Stimulated activated effector memory CD8-positive, alpha-beta T cell treated with anti-CD3 and anti-CD28 coated beads, Interleukin-12 subunit alpha, Interleukin-12 subunit beta, amount 100 ng/mL, for 72 hours (primary cell): ENCODE data around the gene KLHL22.
A peak's percentile ranks its signal among the peaks of the same experiment; 100 is the strongest.

Source experiments
- ATAC-seq: fragments of 150-1000 bp; cut with Tn5 transposase; 2 replicates; pipeline ENCODE4 v1.10.0; 2021
- DNase-seq, 2 donors: peaks; one replicate each; pipeline ENCODE4 v3.0.0; 2021 to 2022; ENCODE audit warnings: low spot score in 2 of 2
- H3K27ac Mint-ChIP-seq: one replicate; pipeline ENCODE4 v1.8.0; 2022; ENCODE audit warnings: mild to moderate bottlenecking, mixed read lengths
- H3K36me3 Mint-ChIP-seq: one replicate; pipeline ENCODE4 v1.8.0; 2022; ENCODE audit warnings: mild to moderate bottlenecking, mixed read lengths
- H3K4me1 Mint-ChIP-seq: one replicate; pipeline ENCODE4 v1.8.0; 2022; ENCODE audit warnings: mixed read lengths
- H3K4me3 Mint-ChIP-seq: one replicate; pipeline ENCODE4 v1.8.0; 2022; ENCODE audit warnings: mild to moderate bottlenecking, mixed read lengths
- H3K9me3 Mint-ChIP-seq: one replicate; pipeline ENCODE4 v1.8.0; 2022; ENCODE audit warnings: mixed read lengths

Gene KLHL22

DNA sequence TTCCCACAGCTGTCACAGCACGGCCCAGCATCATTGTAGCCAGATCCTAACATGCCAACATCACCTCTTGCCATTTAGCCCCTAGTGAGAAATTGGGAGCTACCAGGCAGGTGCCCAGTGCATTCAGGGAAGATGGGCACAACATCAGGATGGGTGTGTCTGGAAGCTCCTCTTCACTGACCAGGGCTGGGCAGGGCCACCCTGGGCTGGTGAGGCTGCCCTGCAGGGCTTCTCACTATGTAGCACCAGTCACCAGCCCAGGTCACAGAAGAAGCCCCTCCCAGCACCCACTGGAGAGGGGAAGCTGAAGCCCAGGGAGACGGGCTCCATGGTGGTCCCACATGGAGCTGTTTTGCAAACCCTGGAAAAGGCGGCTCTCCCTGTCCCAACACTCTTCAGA is 87.8 kb downstream of the KLHL22 start:
- Mint-ChIP-seq H3K27ac (no peak overlapping the region), H3K4me3 (no peak overlapping the region), H3K4me1 (peaks cover 13% of the 10 kb centered on the region), H3K9me3 (no peaks in the 10 kb centered on the region), H3K36me3 (peaks cover 17% of the 10 kb centered on the region)
- no peak for DNase-seq
- ATAC-seq = no peak

DNA sequence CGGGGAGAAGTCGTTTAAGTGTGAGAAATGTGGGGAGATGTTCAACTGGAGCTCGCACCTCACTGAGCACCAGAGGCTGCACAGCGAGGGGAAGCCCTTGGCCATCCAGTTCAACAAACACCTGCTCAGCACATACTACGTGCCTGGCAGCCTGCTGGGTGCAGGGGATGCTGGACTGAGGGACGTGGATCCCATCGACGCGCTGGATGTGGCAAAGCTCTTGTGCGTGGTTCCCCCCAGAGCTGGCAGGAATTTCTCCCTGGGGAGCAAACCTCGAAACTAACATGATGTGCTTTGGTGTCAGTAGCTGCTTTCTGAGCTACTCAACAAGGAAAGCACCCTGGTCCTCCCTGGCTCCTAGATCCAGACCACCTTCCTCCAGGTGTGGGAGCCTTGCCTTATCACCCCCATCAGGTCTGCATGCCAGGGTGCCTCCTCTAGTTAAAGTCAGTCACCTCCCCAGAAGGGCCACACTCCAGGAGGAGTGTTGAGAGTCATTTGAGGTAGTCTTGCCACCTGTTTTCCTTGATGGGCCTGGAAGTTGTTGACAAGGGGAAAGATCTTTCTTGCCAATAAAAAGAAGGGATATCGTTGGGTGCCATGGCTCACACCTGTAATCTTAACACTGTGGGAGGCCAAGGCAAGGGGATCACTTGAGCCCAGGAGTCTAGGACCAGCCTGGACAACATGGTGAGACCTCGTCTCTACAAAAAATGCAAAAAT is 88.7 kb downstream of the KLHL22 start:
- Mint-ChIP-seq H3K4me3 (no peak overlapping the region), H3K9me3 (no peaks in the 10 kb centered on the region), H3K27ac (no peak overlapping the region), H3K4me1 (peaks cover 14% of the 10 kb centered on the region), H3K36me3 (peaks cover 17% of the 10 kb centered on the region)
- ATAC-seq (no peak), DNase-seq (no peak)

DNA sequence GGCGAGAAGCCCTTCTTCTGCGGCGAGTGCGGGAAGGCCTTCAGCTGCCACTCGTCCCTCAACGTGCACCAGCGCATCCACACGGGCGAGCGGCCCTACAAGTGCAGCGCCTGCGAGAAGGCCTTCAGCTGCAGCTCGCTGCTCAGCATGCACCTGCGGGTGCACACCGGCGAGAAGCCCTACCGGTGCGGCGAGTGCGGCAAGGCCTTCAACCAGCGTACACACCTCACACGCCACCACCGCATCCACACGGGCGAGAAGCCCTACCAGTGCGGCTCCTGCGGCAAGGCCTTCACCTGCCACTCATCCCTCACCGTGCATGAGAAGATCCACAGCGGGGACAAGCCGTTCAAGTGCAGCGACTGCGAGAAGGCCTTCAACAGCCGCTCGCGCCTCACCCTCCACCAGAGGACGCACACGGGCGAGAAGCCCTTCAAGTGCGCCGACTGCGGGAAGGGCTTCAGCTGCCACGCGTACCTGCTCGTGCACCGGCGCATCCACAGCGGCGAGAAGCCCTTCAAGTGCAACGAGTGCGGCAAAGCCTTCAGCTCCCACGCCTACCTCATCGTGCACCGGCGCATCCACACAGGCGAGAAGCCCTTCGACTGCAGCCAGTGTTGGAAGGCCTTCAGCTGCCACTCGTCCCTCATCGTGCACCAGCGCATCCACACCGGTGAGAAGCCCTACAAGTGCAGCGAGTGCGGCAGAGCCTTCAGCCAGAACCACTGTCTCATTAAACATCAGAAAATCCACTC is 89.5 kb downstream of the KLHL22 start:
- DNase-seq = no peak
- Mint-ChIP-seq H3K27ac (no peak overlapping the region), H3K4me1 (peaks cover 14% of the 10 kb centered on the region), H3K36me3 (peaks cover 17% of the 10 kb centered on the region), H3K9me3 (no peaks in the 10 kb centered on the region), H3K4me3 (no peak overlapping the region)
- ATAC-seq = no peak

DNA sequence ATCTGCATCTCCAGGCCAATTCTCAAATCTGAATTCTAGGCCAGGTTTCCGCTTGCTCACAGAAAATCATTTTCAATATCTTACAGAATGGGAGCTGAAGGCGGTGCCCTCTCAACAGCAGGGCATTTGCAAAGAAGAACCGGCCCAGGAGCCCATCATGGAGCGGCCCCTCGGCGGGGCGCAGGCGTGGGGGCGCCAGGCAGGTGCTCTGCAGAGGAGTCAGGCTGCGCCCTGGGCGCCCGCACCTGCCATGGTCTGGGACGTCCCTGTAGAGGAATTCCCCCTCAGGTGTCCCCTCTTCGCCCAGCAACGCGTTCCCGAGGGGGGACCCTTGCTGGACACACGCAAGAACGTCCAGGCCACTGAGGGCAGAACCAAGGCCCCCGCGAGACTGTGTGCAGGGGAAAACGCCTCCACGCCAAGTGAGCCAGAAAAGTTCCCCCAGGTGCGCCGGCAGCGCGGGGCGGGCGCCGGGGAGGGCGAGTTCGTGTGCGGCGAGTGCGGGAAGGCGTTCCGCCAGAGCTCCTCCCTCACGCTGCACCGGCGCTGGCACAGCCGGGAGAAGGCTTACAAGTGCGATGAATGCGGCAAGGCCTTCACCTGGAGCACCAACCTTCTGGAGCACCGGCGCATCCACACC is 90.2 kb downstream of the KLHL22 start:
- H3K36me3 Mint-ChIP-seq = peaks cover 17% of the 10 kb centered on the region
- H3K4me1 Mint-ChIP-seq = peaks cover 14% of the 10 kb centered on the region
- no peak for DNase-seq
- H3K4me3 Mint-ChIP-seq = no peak overlapping the region
- H3K9me3 Mint-ChIP-seq = no peaks in the 10 kb centered on the region
- H3K27ac Mint-ChIP-seq = no peak overlapping the region
- no peak for ATAC-seq

DNA sequence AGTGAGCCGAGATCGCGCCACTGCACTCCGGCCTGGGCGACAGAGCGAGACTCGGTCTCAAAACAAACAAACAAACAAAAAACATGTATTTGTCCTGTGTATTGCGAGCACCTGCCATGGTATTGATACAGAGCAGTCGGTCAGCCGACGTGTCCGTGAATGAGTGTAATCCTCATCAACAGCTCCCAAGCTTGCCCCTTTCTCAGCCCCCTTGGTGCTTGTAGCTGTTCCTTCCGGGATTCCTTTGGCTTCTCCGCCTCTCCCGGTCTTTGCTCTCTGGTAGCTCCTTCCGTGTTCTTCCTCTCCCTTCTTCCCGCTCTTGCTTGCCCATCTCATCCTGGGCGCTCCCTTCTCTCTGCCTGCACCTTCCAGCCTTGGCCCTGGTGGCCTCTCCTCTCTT is 90.7 kb downstream of the KLHL22 start:
- no peaks in the 10 kb centered on the region for H3K9me3 Mint-ChIP-seq
- peaks cover 17% of the 10 kb centered on the region for H3K36me3 Mint-ChIP-seq
- ATAC-seq (no peak), DNase-seq (no peak)
- no peak overlapping the region for H3K27ac Mint-ChIP-seq
- no peak overlapping the region for H3K4me3 Mint-ChIP-seq
- H3K4me1 Mint-ChIP-seq = peaks cover 14% of the 10 kb centered on the region

DNA sequence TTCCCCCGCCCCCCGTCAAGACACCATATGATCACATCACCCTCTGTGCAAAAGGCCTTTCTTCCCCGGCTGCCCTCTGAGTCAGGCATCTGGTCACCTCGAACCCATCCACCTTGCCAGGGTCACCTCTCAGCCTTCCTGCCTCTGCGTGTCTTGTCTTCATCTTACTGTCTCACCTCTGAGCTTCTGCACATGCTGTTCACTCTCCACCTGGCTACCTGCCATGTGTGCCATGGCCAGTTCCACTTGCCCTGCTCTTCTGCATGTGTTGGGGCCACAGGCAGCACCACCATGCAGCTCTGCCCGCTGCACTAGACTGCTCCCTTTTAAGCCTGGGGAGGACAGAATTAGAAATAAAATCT is 91.8 kb downstream of the KLHL22 start:
- DNase-seq = no peak
- Mint-ChIP-seq H3K36me3 (peaks cover 17% of the 10 kb centered on the region), H3K4me1 (peaks cover 14% of the 10 kb centered on the region), H3K27ac (peak overlapping the region; percentile 13), H3K9me3 (no peaks in the 10 kb centered on the region), H3K4me3 (no peak overlapping the region)
- no peak for ATAC-seq

DNA sequence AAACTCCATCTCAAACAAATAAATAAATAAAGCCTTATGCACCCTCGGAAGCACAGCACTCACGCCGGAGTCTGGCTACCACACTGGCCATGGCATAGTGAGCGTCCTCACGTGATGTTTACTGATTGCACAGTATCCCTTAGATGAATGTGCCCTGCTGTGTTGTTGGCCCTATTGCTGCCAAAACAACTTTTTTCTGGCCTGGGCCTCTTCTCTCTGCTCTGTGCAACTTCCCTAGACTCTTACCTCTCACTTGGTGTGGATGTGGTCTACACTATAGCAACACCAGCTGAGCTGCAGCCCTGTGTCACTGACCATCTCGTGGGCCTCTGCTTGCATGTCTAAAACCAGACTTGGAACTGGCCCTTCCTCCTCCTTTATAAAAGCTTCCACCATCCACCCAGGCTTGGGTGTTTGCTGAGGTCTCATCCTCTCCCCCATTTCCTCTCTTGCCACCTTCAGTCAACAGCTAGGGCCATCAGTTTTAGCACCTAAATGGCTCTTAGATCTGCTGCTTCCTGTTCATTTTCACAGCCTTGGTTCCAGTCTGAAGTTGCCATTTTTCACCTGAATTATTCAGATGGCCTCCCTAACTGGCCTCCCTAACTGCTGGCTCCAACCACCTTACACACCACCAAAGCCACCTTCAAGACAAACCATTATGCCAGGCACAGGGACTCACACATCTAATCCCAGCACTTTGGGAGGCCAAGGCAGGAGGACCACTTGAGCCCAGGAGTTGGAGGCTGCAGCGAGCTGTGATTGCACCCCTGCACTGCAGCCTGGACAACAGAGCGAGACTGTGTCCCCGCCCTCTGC is 92.4 kb downstream of the KLHL22 start:
- no peaks in the 10 kb centered on the region for H3K9me3 Mint-ChIP-seq
- ATAC-seq (no peak), DNase-seq (no peak)
- peaks cover 17% of the 10 kb centered on the region for H3K36me3 Mint-ChIP-seq
- peak overlapping the region; percentile 13 for H3K27ac Mint-ChIP-seq
- H3K4me3 Mint-ChIP-seq = no peak overlapping the region
- H3K4me1 Mint-ChIP-seq = peaks cover 14% of the 10 kb centered on the region

DNA sequence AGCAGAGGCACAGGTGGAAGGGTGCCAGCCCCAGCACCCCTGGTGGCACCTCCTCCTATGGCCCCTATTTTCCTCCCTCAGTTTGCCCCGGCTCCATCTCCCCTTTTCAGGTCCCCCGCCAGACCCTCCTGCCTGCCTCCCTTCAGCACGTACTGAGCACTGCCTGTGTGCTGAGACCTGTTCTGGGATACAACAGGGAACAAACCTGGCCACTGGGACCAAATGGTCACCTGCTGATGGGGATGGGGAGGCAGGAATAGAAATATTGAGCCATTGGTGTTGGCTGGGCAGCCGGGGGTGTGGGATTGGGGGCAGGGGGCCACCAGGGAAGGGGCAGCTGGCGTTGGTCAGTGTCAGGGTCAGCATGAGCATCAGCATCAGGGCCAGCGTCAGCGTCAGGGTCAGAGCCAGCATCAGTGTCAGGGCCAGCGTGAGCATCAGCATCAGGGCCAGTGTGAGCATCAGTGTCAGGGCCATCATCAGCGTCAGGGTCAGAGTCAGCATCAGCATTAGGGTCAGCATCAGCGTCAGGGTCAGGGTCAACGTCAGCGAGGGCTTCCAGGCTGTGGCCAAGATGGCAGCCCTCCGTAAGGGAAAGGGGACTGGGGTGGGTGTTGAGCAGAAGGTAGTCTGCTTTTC is 94.1 kb downstream of the KLHL22 start:
- H3K4me3 Mint-ChIP-seq = no peak overlapping the region
- ATAC-seq = no peak
- no peak overlapping the region for H3K27ac Mint-ChIP-seq
- H3K36me3 Mint-ChIP-seq = peaks cover 8% of the 10 kb centered on the region
- no peaks in the 10 kb centered on the region for H3K9me3 Mint-ChIP-seq
- DNase-seq = no peak
- peaks cover 20% of the 10 kb centered on the region for H3K4me1 Mint-ChIP-seq

DNA sequence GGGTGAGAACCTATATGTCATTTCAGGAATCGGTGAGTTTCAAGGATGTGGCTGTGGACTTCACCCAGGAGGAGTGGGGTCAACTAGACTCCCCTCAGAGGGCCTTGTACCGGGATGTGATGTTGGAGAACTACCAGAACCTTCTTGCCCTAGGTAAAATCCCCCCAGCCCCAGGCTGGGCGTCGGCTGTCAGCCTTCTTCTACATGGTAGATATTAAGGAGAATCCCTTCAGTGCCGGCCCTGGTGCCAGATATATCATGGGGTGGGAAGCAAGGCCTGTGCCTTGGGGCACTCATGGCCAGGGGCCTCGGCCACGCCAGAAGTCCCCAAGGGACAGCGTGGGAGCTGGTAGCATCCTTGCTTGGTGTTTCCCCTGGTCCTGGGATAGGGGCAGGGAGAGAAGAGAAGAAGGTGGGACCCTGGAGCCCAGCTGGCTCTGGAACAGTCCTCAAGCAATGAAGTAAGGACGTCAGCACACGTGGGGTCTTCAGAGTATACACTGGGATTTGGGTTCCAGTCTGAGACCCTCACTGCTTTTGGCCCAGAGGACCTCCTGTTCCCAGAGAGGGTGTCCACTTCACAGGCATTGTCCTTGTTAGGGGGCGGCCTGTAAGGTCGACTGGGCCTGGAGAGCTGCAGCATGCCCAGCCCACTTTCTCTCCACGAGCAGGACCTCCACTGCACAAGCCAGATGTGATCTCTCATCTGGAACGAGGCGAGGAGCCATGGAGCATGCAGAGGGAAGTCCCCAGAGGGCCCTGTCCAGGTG is 94.8 kb downstream of the KLHL22 start:
- Mint-ChIP-seq H3K9me3 (no peaks in the 10 kb centered on the region), H3K4me1 (peaks cover 24% of the 10 kb centered on the region), H3K4me3 (no peak overlapping the region), H3K27ac (peak overlapping the region; percentile 20), H3K36me3 (peaks cover 4% of the 10 kb centered on the region)
- ATAC-seq (no peak), DNase-seq (no peak)

DNA sequence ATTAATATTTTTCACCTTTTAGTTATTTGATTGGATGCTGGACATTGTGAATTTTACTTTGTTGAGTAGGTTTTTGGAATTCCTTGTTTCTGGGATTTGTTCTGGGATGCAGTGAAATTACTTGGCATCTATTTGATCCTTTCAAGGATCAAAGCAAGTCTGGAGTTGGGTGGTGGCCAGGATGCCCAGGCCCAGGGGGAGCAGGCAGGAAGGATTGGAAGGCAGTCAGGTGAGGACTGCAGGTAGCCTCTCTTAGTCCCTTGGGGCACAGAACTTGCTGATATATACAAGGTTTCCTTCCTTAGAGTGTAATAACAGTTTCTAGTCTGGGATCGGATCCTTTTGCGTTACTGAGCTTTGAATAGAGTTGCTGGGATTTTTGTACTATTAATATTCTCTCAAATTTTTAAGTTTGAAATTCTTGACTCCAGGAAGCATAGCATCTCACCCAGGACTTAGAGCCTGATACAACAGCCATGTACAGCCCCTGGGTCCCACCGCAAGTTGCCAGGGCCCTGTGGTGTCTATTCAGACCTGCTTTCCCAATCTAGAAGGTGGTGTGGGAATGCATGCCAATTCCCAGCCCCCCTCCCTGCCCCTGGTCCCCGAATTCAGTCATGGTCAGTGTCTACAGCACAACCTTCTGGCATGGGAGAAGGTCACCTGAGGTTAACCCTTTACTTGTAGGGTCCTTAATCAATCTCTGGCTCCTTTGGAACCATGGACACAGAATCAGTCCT is 95.6 kb downstream of the KLHL22 start:
- Mint-ChIP-seq H3K9me3 (no peaks in the 10 kb centered on the region), H3K27ac (peak overlapping the region; percentile 20), H3K36me3 (peaks cover 1% of the 10 kb centered on the region), H3K4me3 (no peak overlapping the region), H3K4me1 (peaks cover 32% of the 10 kb centered on the region)
- DNase-seq = no peak
- ATAC-seq = no peak

DNA sequence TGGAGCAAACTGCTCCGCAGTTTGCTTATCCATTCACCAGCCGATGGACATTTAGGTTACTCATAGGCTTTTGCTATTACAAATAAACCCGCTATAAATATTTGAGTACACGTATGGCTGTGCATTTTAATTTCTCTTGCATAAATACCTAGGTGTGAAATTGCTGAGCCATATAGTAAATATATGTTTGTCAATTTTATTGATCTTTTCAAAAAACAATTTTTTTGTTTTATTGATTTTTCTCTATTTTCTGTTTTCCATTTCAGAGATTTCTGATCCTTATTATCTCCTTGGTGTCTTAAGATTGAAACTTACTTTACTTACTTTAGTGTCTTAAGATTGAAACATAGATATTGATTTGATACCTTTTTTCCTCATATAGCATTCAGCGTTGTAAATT is 97.2 kb downstream of the KLHL22 start:
- ATAC-seq = no peak
- no peaks in the 10 kb centered on the region for H3K9me3 Mint-ChIP-seq
- DNase-seq = no peak
- no peaks in the 10 kb centered on the region for H3K36me3 Mint-ChIP-seq
- no peak overlapping the region for H3K4me3 Mint-ChIP-seq
- peaks cover 28% of the 10 kb centered on the region for H3K4me1 Mint-ChIP-seq
- H3K27ac Mint-ChIP-seq = no peak overlapping the region

DNA sequence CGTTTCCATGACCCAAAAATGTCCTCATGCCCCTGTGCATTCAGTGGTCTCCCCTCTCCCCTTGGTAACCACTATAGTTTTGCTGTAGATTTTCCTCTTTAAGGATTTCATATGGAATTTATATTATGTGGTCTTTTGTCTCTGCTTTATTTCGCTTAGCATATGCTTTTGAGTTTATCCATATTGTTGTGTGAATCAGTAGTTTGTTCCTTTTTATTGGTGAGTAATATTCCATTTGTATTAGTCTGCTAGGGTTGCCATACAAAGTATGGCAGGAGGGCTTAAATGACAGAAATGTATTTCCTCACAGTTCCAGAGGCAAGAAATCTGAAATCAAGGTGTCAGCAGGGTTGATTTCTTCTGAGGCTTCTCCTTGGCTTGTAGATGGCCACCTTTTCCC is 98.1 kb downstream of the KLHL22 start:
- no peak overlapping the region for H3K27ac Mint-ChIP-seq
- no peak for DNase-seq
- no peak for ATAC-seq
- H3K4me1 Mint-ChIP-seq = peaks cover 21% of the 10 kb centered on the region
- no peaks in the 10 kb centered on the region for H3K9me3 Mint-ChIP-seq
- no peaks in the 10 kb centered on the region for H3K36me3 Mint-ChIP-seq
- no peak overlapping the region for H3K4me3 Mint-ChIP-seq

DNA sequence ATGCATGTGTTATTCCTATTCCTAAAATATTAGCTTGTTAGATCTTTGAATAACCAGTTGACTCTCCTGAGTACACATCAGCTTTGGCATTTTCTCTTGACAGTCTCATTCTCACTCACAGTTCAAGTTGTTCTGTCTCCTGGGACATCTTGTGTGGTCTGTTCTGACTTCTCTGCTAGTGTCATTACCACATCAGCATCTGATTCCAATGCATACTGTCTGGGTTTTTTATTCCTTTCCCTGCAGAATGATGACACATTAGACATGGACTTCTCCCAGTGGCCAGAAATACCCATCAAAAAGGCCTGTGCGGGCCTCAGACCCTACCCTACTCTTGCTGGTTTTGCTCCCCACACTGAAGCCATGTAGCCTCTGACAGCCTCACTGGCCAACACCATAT is 99.0 kb downstream of the KLHL22 start:
- no peak overlapping the region for H3K4me3 Mint-ChIP-seq
- DNase-seq (no peak), ATAC-seq (no peak)
- H3K36me3 Mint-ChIP-seq = no peaks in the 10 kb centered on the region
- H3K9me3 Mint-ChIP-seq = no peaks in the 10 kb centered on the region
- no peak overlapping the region for H3K27ac Mint-ChIP-seq
- H3K4me1 Mint-ChIP-seq = peaks cover 21% of the 10 kb centered on the region

DNA sequence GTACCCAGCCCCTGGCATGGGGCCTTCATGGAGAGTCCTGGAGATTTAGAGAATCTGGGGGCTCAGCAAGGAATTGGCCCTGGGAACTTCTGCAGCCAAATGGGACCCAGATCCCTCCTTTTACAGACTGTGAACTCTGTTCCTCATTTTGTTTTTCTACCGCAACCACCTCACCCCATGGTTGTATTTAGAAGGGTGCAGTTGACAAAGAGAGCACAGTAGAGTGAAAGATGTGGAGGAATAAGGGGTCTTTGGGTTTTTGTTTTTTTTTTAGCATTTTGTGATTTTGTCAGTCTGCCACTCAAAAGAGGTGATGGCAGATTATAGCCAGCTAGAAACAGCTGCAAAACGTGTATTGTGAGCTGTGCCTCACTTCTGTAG is 99.7 kb downstream of the KLHL22 start:
- DNase-seq (no peak), ATAC-seq (no peak)
- peak overlapping the region; percentile 81 for H3K4me3 Mint-ChIP-seq
- peaks cover 21% of the 10 kb centered on the region for H3K4me1 Mint-ChIP-seq
- H3K36me3 Mint-ChIP-seq = no peaks in the 10 kb centered on the region
- H3K27ac Mint-ChIP-seq = no peak overlapping the region
- no peaks in the 10 kb centered on the region for H3K9me3 Mint-ChIP-seq
